GM12878 (cell line): ENCODE data around the gene RSF1. TPM values are rescaled to one million over a fixed set of nuclear protein-coding genes. Genes with fewer than 3 reads are reported as not detected.

Experiments
- CREM ChIP-seq: IDR thresholded peaks from 2 replicates; pipeline ENCODE4 v1.6.1; 2014; ENCODE audit warnings: antibody characterized with exemption, low read depth
- E4F1 ChIP-seq: fragments of 450-650 bp; IDR thresholded peaks from 2 replicates; pipeline ENCODE4 v1.6.1; 2018; ENCODE audit warnings: borderline replicate concordance, mild to moderate bottlenecking; ENCODE audit not compliant: partially characterized antibody
- IKZF1 ChIP-seq: fragments of 450-650 bp; conservative IDR thresholded peaks from 2 replicates; pipeline ENCODE4 v1.6.1; 2017; ENCODE audit warnings: antibody characterized with exemption, mild to moderate bottlenecking
- IKZF2 ChIP-seq, 2 experiments: fragments of 450-650 bp; IDR thresholded peaks; 2 replicates each; pipeline ENCODE4 v1.6.1; 2017; ENCODE audit warnings: mild to moderate bottlenecking in 2 of 2, moderate library complexity in 2 of 2
- MLLT1 ChIP-seq: fragments of 450-650 bp; IDR thresholded peaks from 2 replicates; pipeline ENCODE4 v1.6.1; 2016; ENCODE audit warnings: mild to moderate bottlenecking
- NFIC ChIP-seq: IDR thresholded peaks from 2 replicates; pipeline ENCODE4 v1.6.1; 2012; ENCODE audit warnings: low read depth, mild to moderate bottlenecking, inconsistent platforms, low read length, moderate library complexity
- SIX5 ChIP-seq: IDR thresholded peaks from 2 replicates; pipeline ENCODE4 v1.6.1; 2011; ENCODE audit warnings: mild to moderate bottlenecking, low read depth, low read length, moderate library complexity; ENCODE audit not compliant: severe bottlenecking
- SP1 ChIP-seq: IDR thresholded peaks from one replicate; pipeline ENCODE4 v1.6.1; 2011; ENCODE audit warnings: low read depth, low read length
- STAT1 ChIP-seq: fragments of 450-650 bp; conservative IDR thresholded peaks from 2 replicates; pipeline ENCODE4 v1.6.1; 2014; ENCODE audit warnings: antibody characterized with exemption, mild to moderate bottlenecking
- ZNF207 ChIP-seq: fragments of 450-650 bp; IDR thresholded peaks from 2 replicates; pipeline ENCODE4 v1.6.1; 2014; ENCODE audit warnings: antibody characterized with exemption, mild to moderate bottlenecking, borderline replicate concordance
- ZSCAN29 ChIP-seq: fragments of 450-650 bp; IDR thresholded peaks from 2 replicates; pipeline ENCODE4 v1.6.1; 2017; ENCODE audit warnings: mild to moderate bottlenecking, moderate library complexity
- polyA plus RNA-seq, 11 experiments: library from polyadenylated mRNA; depleted of rRNA in 4 of 11; unstranded in 6 of 11; stranded (reverse) in 5 of 11; fragments of >200 nt; fragmentation: Nextera tagmentation in 4 of 11; fragmentation: Illumina TruSeq in 1 of 11; extraction: Ambion mirVana in 4 of 11; extraction: Trizol in 1 of 11; gene quantifications; 1 replicate in 1 of 11; 2 replicates in 10 of 11; pipeline versions ENCODE4 v1.2.1 to v1.2.3, GENCODE V29; 2011 to 2016; ENCODE audit warnings: inconsistent platforms in 2 of 11, missing spikeins in 2 of 11, low read depth in 1 of 11
- total RNA-seq, 4 experiments: library from RNA; depleted of rRNA in 3 of 4; stranded (reverse); fragments of >200 nt in 3 of 4; fragmentation: Illumina TruSeq in 1 of 4; extraction: Trizol in 1 of 4; gene quantifications; 2 replicates each; pipeline versions ENCODE4 v1.2.1 to v1.2.3, GENCODE V29; 2013 to 2021

Gene RSF1
- total and polyA plus RNA-seq, 10 of the 15 experiments (the other 5 are each of a cell fraction or from before 2014, with no cell fraction given) = 9.0 to 45.3 (median 30.0) TPM

GRCh38 chr11:77749232-77749631 is 71.3 kb downstream of the RSF1 start (continued):
- TF ChIP-seq NFIC (no peak), ZSCAN29 (no peak), IKZF1 (no peak), E4F1 (no peak), SP1 (no peak), ZNF207 (no peak), CREM (no peak), IKZF2 (IDR thresholded peaks at IDR 0.05) (no peak), STAT1 (no peak), MLLT1 (no peak), SIX5 (no peak)
- TF ChIP-seq, all 136 proteins: peak for 0
